ENCODE results near the gene BPGM.

Gene BPGM

GRCh38 chr7:134669845-134670373, 23.3 kb downstream of the BPGM start:
- Histone ChIP-seq H3K27ac (ENCODE audit: insufficient read depth in 1 of 2, low read depth in 1 of 2, low read length in 2 of 2, poor library complexity in 1 of 2, severe bottlenecking in 2 of 2) (peak overlapping the region in 1 of 2 experiments; percentile 67), H3K36me3 (ENCODE audit: control insufficient read depth in 4 of 4, insufficient read depth in 4 of 4, low read length in 3 of 4) (no peaks in the 10 kb centered on the region), H3K9me3 (ENCODE audit: control extremely low read depth in 1 of 5, control insufficient read depth in 4 of 5, insufficient read depth in 2 of 5, low read depth in 1 of 5, low read length in 4 of 5) (peaks cover 0 to 5% (median 0%) of the 10 kb centered on the region in 5 experiments), H3K4me1 (ENCODE audit: control extremely low read depth in 1 of 4, control insufficient read depth in 4 of 4, insufficient read depth in 4 of 4, low read length in 3 of 4) (peaks cover 12 to 28% (median 20%) of the 10 kb centered on the region in 4 experiments), H3K27me3 (replicated peaks in 2 of 5; ENCODE audit: control insufficient read depth in 4 of 5, insufficient read depth in 5 of 5, low read length in 4 of 5) (no peaks in the 10 kb centered on the region), H3K4me3 (ENCODE audit: control insufficient read depth in 1 of 7, extremely low read depth in 1 of 7, insufficient read depth in 4 of 7, low read depth in 2 of 7, low read length in 6 of 7) (peak overlapping the region in 5 of 7 experiments; percentile 5 to 62 (median 16))
- CTCF ChIA-PET: interaction anchor here (0.8 to 2.2 kb wide), 10 partner anchors 9 to 496 kb away, joined by 3 to 12 read pairs (median 4); no protein-coding TSS in a partner anchor
- DNase-seq: peak; percentile 89 to 96 (median 95)
- POLR2A ChIA-PET: interaction anchor here (0.6 to 5.2 kb wide), 3 partner anchors 23 to 1326 kb away, joined by 3 to 25 read pairs (median 4); partner anchors contain the start of gene BPGM
- 7% methylated on average over 8 of the region's 8 CpGs for WGBS (ENCODE audit: insufficient coverage)

GRCh38 chr7:134671609-134672008, 25.0 kb downstream of the BPGM start:
- Histone ChIP-seq H3K27me3 (replicated peaks in 2 of 5; ENCODE audit: control insufficient read depth in 4 of 5, insufficient read depth in 5 of 5, low read length in 4 of 5) (no peaks in the 10 kb centered on the region), H3K27ac (ENCODE audit: insufficient read depth in 1 of 2, low read depth in 1 of 2, low read length in 2 of 2, poor library complexity in 1 of 2, severe bottlenecking in 2 of 2) (no peak overlapping the region), H3K9me3 (ENCODE audit: control extremely low read depth in 1 of 5, control insufficient read depth in 4 of 5, insufficient read depth in 2 of 5, low read depth in 1 of 5, low read length in 4 of 5) (peaks cover 0 to 5% (median 0%) of the 10 kb centered on the region in 5 experiments), H3K36me3 (ENCODE audit: control insufficient read depth in 4 of 4, insufficient read depth in 4 of 4, low read length in 3 of 4) (no peaks in the 10 kb centered on the region), H3K4me3 (ENCODE audit: control insufficient read depth in 1 of 7, extremely low read depth in 1 of 7, insufficient read depth in 4 of 7, low read depth in 2 of 7, low read length in 6 of 7) (no peak overlapping the region), H3K4me1 (ENCODE audit: control extremely low read depth in 1 of 4, control insufficient read depth in 4 of 4, insufficient read depth in 4 of 4, low read length in 3 of 4) (peaks cover 12 to 28% (median 20%) of the 10 kb centered on the region in 4 experiments)
- no CpG with 5 or more reads among the region's 1 CpG for WGBS (ENCODE audit: insufficient coverage)
- no peak for DNase-seq
- CTCF ChIA-PET: interaction anchor here (1.2 to 2.2 kb wide), 5 partner anchors 13 to 24 kb away, joined by 3 to 6 read pairs (median 4); no protein-coding TSS in a partner anchor
- POLR2A ChIA-PET: interaction anchor here (5.2 kb wide), 1 partner anchor 25 kb away, joined by 25 read pairs; the partner anchor contains the start of gene BPGM

- peaks cover 0 to 5% (median 0%) of the 10 kb centered on the region in 5 experiments for H3K9me3 ChIP-seq (ENCODE audit: control extremely low read depth in 1 of 5, control insufficient read depth in 4 of 5, insufficient read depth in 2 of 5, low read depth in 1 of 5, low read length in 4 of 5)
- no peak for DNase-seq
- ChIA-PET POLR2A (no interaction called here), CTCF (no interaction called here)
- no peaks in the 10 kb centered on the region for H3K27me3 ChIP-seq (replicated peaks in 2 of 5; ENCODE audit: control insufficient read depth in 4 of 5, insufficient read depth in 5 of 5, low read length in 4 of 5)
- H3K4me3 ChIP-seq (ENCODE audit: control insufficient read depth in 1 of 7, extremely low read depth in 1 of 7, insufficient read depth in 4 of 7, low read depth in 2 of 7, low read length in 6 of 7): no peak overlapping the region
- H3K4me1 ChIP-seq (ENCODE audit: control extremely low read depth in 1 of 4, control insufficient read depth in 4 of 4, insufficient read depth in 4 of 4, low read length in 3 of 4): peaks cover 10 to 23% (median 17%) of the 10 kb centered on the region in 4 experiments
- no peak overlapping the region for H3K27ac ChIP-seq (ENCODE audit: insufficient read depth in 1 of 2, low read depth in 1 of 2, low read length in 2 of 2, poor library complexity in 1 of 2, severe bottlenecking in 2 of 2)
- H3K36me3 ChIP-seq (ENCODE audit: control insufficient read depth in 4 of 4, insufficient read depth in 4 of 4, low read length in 3 of 4): peaks cover 0 to 5% (median 1%) of the 10 kb centered on the region in 4 experiments
Measured at GRCh38 chr7:134674424-134674823, 27.8 kb downstream of the BPGM start.

- Histone ChIP-seq H3K27ac (ENCODE audit: insufficient read depth in 1 of 2, low read depth in 1 of 2, low read length in 2 of 2, poor library complexity in 1 of 2, severe bottlenecking in 2 of 2) (no peak overlapping the region), H3K36me3 (ENCODE audit: control insufficient read depth in 4 of 4, insufficient read depth in 4 of 4, low read length in 3 of 4) (peaks cover 0 to 16% (median 4%) of the 10 kb centered on the region in 4 experiments), H3K4me1 (ENCODE audit: control extremely low read depth in 1 of 4, control insufficient read depth in 4 of 4, insufficient read depth in 4 of 4, low read length in 3 of 4) (peaks cover 0 to 8% (median 4%) of the 10 kb centered on the region in 4 experiments), H3K4me3 (ENCODE audit: control insufficient read depth in 1 of 7, extremely low read depth in 1 of 7, insufficient read depth in 4 of 7, low read depth in 2 of 7, low read length in 6 of 7) (no peak overlapping the region), H3K9me3 (ENCODE audit: control extremely low read depth in 1 of 5, control insufficient read depth in 4 of 5, insufficient read depth in 2 of 5, low read depth in 1 of 5, low read length in 4 of 5) (peaks cover 0 to 5% (median 0%) of the 10 kb centered on the region in 5 experiments), H3K27me3 (replicated peaks in 2 of 5; ENCODE audit: control insufficient read depth in 4 of 5, insufficient read depth in 5 of 5, low read length in 4 of 5) (no peaks in the 10 kb centered on the region)
- POLR2A ChIA-PET: interaction anchor here (0.6 kb wide), 1 partner anchor 22 kb away, joined by 4 read pairs; no protein-coding TSS in a partner anchor
- no CpG with 5 or more reads among the region's 1 CpG for WGBS (ENCODE audit: insufficient coverage)
- CTCF ChIA-PET: interaction anchor here (0.8 to 1.8 kb wide), 4 partner anchors 13 to 30 kb away, joined by 3 to 5 read pairs (median 4); partner anchors contain the start of gene BPGM
- peak in 1 of 3 donors; percentile 16 for DNase-seq
Measured at GRCh38 chr7:134676743-134677142, 30.1 kb downstream of the BPGM start.

- ChIA-PET POLR2A (no interaction called here), CTCF (interaction anchor here (1.4 to 2.2 kb wide), 7 partner anchors 9 to 45 kb away, joined by 3 to 10 read pairs (median 7); no protein-coding TSS in a partner anchor)
- no peak for DNase-seq
- Histone ChIP-seq H3K4me1 (ENCODE audit: control extremely low read depth in 1 of 4, control insufficient read depth in 4 of 4, insufficient read depth in 4 of 4, low read length in 3 of 4) (no peaks in the 10 kb centered on the region), H3K27me3 (replicated peaks in 2 of 5; ENCODE audit: control insufficient read depth in 4 of 5, insufficient read depth in 5 of 5, low read length in 4 of 5) (no peaks in the 10 kb centered on the region), H3K9me3 (ENCODE audit: control extremely low read depth in 1 of 5, control insufficient read depth in 4 of 5, insufficient read depth in 2 of 5, low read depth in 1 of 5, low read length in 4 of 5) (peaks cover 0 to 5% (median 0%) of the 10 kb centered on the region in 5 experiments), H3K4me3 (ENCODE audit: control insufficient read depth in 1 of 7, extremely low read depth in 1 of 7, insufficient read depth in 4 of 7, low read depth in 2 of 7, low read length in 6 of 7) (no peak overlapping the region), H3K27ac (ENCODE audit: insufficient read depth in 1 of 2, low read depth in 1 of 2, low read length in 2 of 2, poor library complexity in 1 of 2, severe bottlenecking in 2 of 2) (no peak overlapping the region), H3K36me3 (ENCODE audit: control insufficient read depth in 4 of 4, insufficient read depth in 4 of 4, low read length in 3 of 4) (peaks cover 0 to 16% (median 4%) of the 10 kb centered on the region in 4 experiments)
- 100% methylated on average over 2 of the region's 2 CpGs for WGBS (ENCODE audit: insufficient coverage)
Measured at GRCh38 chr7:134678115-134678514, 31.5 kb downstream of the BPGM start.

- H3K4me1 ChIP-seq (ENCODE audit: control extremely low read depth in 1 of 4, control insufficient read depth in 4 of 4, insufficient read depth in 4 of 4, low read length in 3 of 4): no peaks in the 10 kb centered on the region
- H3K4me3 ChIP-seq (ENCODE audit: control insufficient read depth in 1 of 7, extremely low read depth in 1 of 7, insufficient read depth in 4 of 7, low read depth in 2 of 7, low read length in 6 of 7): no peak overlapping the region
- H3K27ac ChIP-seq (ENCODE audit: insufficient read depth in 1 of 2, low read depth in 1 of 2, low read length in 2 of 2, poor library complexity in 1 of 2, severe bottlenecking in 2 of 2): no peak overlapping the region
- POLR2A ChIA-PET: no interaction called here
- H3K27me3 ChIP-seq (replicated peaks in 2 of 5; ENCODE audit: control insufficient read depth in 4 of 5, insufficient read depth in 5 of 5, low read length in 4 of 5): no peaks in the 10 kb centered on the region
- CTCF ChIA-PET: interaction anchor here (0.9 to 2.2 kb wide), 7 partner anchors 10 to 46 kb away, joined by 3 to 10 read pairs (median 7); no protein-coding TSS in a partner anchor
- 92% methylated on average over 2 of the region's 2 CpGs for WGBS (ENCODE audit: insufficient coverage)
- peaks cover 0 to 16% (median 4%) of the 10 kb centered on the region in 4 experiments for H3K36me3 ChIP-seq (ENCODE audit: control insufficient read depth in 4 of 4, insufficient read depth in 4 of 4, low read length in 3 of 4)
- peaks cover 0 to 5% (median 0%) of the 10 kb centered on the region in 5 experiments for H3K9me3 ChIP-seq (ENCODE audit: control extremely low read depth in 1 of 5, control insufficient read depth in 4 of 5, insufficient read depth in 2 of 5, low read depth in 1 of 5, low read length in 4 of 5)
- DNase-seq: no peak
Measured at GRCh38 chr7:134679006-134679405, 32.4 kb downstream of the BPGM start.

- no peak overlapping the region for H3K4me3 ChIP-seq (ENCODE audit: control insufficient read depth in 1 of 7, extremely low read depth in 1 of 7, insufficient read depth in 4 of 7, low read depth in 2 of 7, low read length in 6 of 7)
- H3K36me3 ChIP-seq (ENCODE audit: control insufficient read depth in 4 of 4, insufficient read depth in 4 of 4, low read length in 3 of 4): peaks cover 0 to 12% (median 3%) of the 10 kb centered on the region in 4 experiments
- CTCF ChIA-PET: interaction anchor here (1.1 to 2.4 kb wide), 3 partner anchors 9 to 49 kb away, joined by 4 to 11 read pairs (median 4); no protein-coding TSS in a partner anchor
- WGBS (ENCODE audit: insufficient coverage): no CpG with 5 or more reads among the region's 3 CpGs
- peaks cover 0 to 3% (median 0%) of the 10 kb centered on the region in 5 experiments for H3K27me3 ChIP-seq (replicated peaks in 2 of 5; ENCODE audit: control insufficient read depth in 4 of 5, insufficient read depth in 5 of 5, low read length in 4 of 5)
- POLR2A ChIA-PET: no interaction called here
- H3K9me3 ChIP-seq (ENCODE audit: control extremely low read depth in 1 of 5, control insufficient read depth in 4 of 5, insufficient read depth in 2 of 5, low read depth in 1 of 5, low read length in 4 of 5): no peaks in the 10 kb centered on the region
- H3K27ac ChIP-seq (ENCODE audit: insufficient read depth in 1 of 2, low read depth in 1 of 2, low read length in 2 of 2, poor library complexity in 1 of 2, severe bottlenecking in 2 of 2): no peak overlapping the region
- no peaks in the 10 kb centered on the region for H3K4me1 ChIP-seq (ENCODE audit: control extremely low read depth in 1 of 4, control insufficient read depth in 4 of 4, insufficient read depth in 4 of 4, low read length in 3 of 4)
- DNase-seq: no peak
Measured at GRCh38 chr7:134684165-134684564, 37.5 kb downstream of the BPGM start.

All from common myeloid progenitor, CD34-positive (primary cell).